SK-N-SH (cell line): ENCODE data around the gene LAMA4. TPM values are rescaled to one million over a fixed set of nuclear protein-coding genes. Genes with fewer than 3 reads are reported as not detected.

Experiments used
- CTCF ChIA-PET: fragments of 300-600, 350-600 bp; formaldehyde crosslinking; extraction: SDS; loops from one replicate; lab custom pipeline; 2021; lab: Yijun Ruan, JAX
- POLR2A ChIA-PET: fragments of 350-600 bp; sonication (Branson Sonifier 250); formaldehyde crosslinking; extraction: SDS; loops from one replicate; lab custom pipeline; 2020; ENCODE audit warnings: antibody characterized with exemption, inconsistent platforms; lab: Yijun Ruan, JAX
- DNase-seq: peaks from one replicate; pipeline ENCODE4 v3.0.0; 2012
- H2AFZ ChIP-seq: fragments of 200-600 bp; sonication (generic); 2 replicates; pipeline ENCODE4 v1.8.1; 2016; ENCODE audit warnings: antibody characterized with exemption, mild to moderate bottlenecking, low read depth
- H3F3A ChIP-seq: fragments of 200-600 bp; sonication (generic); replicated peaks from 2 replicates; pipeline ENCODE3; 2016; ENCODE audit warnings: antibody characterized with exemption, mild to moderate bottlenecking; ENCODE audit not compliant: insufficient read depth
- H3K27ac ChIP-seq, 2 experiments: fragments of 200-500 bp in 1 of 2; fragments of 200-600 bp in 1 of 2; sonication (Bioruptor generic) in 1 of 2; sonication (generic), shearing (Covaris generic) in 1 of 2; 2 replicates each; pipeline versions ENCODE4 v1.5.1 to v1.6.1; 2014 to 2016; ENCODE audit warnings: low read depth in 2 of 2, inconsistent platforms in 1 of 2, low read length in 1 of 2, mild to moderate bottlenecking in 1 of 2, mixed read lengths in 1 of 2
- H3K27me3 ChIP-seq: fragments of 200-600 bp; sonication (generic), shearing (Covaris generic); 2 replicates; pipeline ENCODE4 v1.6.1; 2016; ENCODE audit warnings: mixed run types; ENCODE audit not compliant: insufficient read depth
- H3K36me3 ChIP-seq, 2 experiments: fragments of 200-500 bp in 1 of 2; fragments of 200-600 bp in 1 of 2; sonication (Bioruptor generic) in 1 of 2; sonication (generic) in 1 of 2; replicated peaks in 1 of 2; 2 replicates each; pipeline versions ENCODE3 to v1.5.1; 2014 to 2016; ENCODE audit warnings: low read length in 1 of 2, mild to moderate bottlenecking in 1 of 2; ENCODE audit not compliant: insufficient read depth in 2 of 2, control insufficient read depth in 1 of 2
- H3K4me1 ChIP-seq, 2 experiments: fragments of 200-500 bp in 1 of 2; fragments of 200-600 bp in 1 of 2; sonication (Bioruptor generic) in 1 of 2; sonication (generic), shearing (Covaris generic) in 1 of 2; 2 replicates each; pipeline versions ENCODE4 v1.5.1 to v1.6.1; 2014 to 2016; ENCODE audit warnings: low read depth in 1 of 2, low read length in 1 of 2, mixed run types in 1 of 2; ENCODE audit not compliant: insufficient read depth in 2 of 2, control insufficient read depth in 1 of 2
- H3K4me2 ChIP-seq: fragments of 200-600 bp; sonication (generic), shearing (Covaris generic); 2 replicates; pipeline ENCODE4 v1.6.1; 2017; ENCODE audit warnings: mixed run types
- H3K4me3 ChIP-seq, 2 experiments: fragments of 200-500 bp in 1 of 2; fragments of 200-600 bp in 1 of 2; sonication (Bioruptor generic) in 1 of 2; sonication (generic), shearing (Covaris generic) in 1 of 2; 2 replicates each; pipeline versions ENCODE4 v1.5.1 to v1.8.1; 2014 to 2016; ENCODE audit warnings: low read depth in 2 of 2, inconsistent platforms in 1 of 2, low read length in 1 of 2, mild to moderate bottlenecking in 1 of 2, mixed read lengths in 1 of 2, moderate library complexity in 1 of 2
- H3K79me2 ChIP-seq: fragments of 200-600 bp; sonication (generic); 2 replicates; pipeline ENCODE4 v1.8.1; 2017; ENCODE audit warnings: mild to moderate bottlenecking; ENCODE audit not compliant: insufficient read depth
- H3K9ac ChIP-seq: fragments of 200-600 bp; sonication (generic); 2 replicates; pipeline ENCODE4 v1.6.1; 2017; ENCODE audit warnings: mixed run types
- H3K9me2 ChIP-seq: fragments of 200-600 bp; sonication (generic); 2 replicates; pipeline ENCODE4 v1.6.1; 2017; ENCODE audit warnings: mixed run types
- H3K9me3 ChIP-seq: fragments of 200-600 bp; sonication (generic); 2 replicates; pipeline ENCODE4 v1.6.1; 2017; ENCODE audit warnings: mixed run types, mild to moderate bottlenecking, moderate library complexity
- H4K20me1 ChIP-seq: fragments of 200-600 bp; sonication (generic); 2 replicates; pipeline ENCODE4 v1.6.1; 2017; ENCODE audit warnings: mild to moderate bottlenecking, mixed run types; ENCODE audit not compliant: insufficient read depth
- CTCF ChIP-seq: fragments of 200-600 bp; sonication (generic); IDR thresholded peaks from 2 replicates; pipeline ENCODE4 v1.6.1; 2017; ENCODE audit warnings: antibody characterized with exemption, mild to moderate bottlenecking, moderate library complexity
- ELF1 ChIP-seq: IDR thresholded peaks from 2 replicates; pipeline ENCODE4 v1.4.0; 2012
- EP300 ChIP-seq, 2 experiments: IDR thresholded peaks; 2 replicates each; pipeline versions ENCODE4 v1.4.0 to v1.6.1; 2012; ENCODE audit warnings: borderline replicate concordance in 1 of 2, low read depth in 1 of 2, low read length in 1 of 2
- FOXM1 ChIP-seq: IDR thresholded peaks from 2 replicates; pipeline ENCODE4 v1.4.0; 2012; ENCODE audit warnings: low read depth, mild to moderate bottlenecking
- GABPA ChIP-seq: IDR thresholded peaks from 2 replicates; pipeline ENCODE4 v1.4.0; 2012; ENCODE audit warnings: low read depth, mild to moderate bottlenecking
- MAX ChIP-seq: IDR thresholded peaks from 2 replicates; pipeline ENCODE4 v1.4.0; 2012; ENCODE audit warnings: low read depth
- MEF2A ChIP-seq: IDR thresholded peaks from 2 replicates; pipeline ENCODE4 v1.4.0; 2012; ENCODE audit warnings: low read depth, borderline replicate concordance
- NFIC ChIP-seq: IDR thresholded peaks from 2 replicates; pipeline ENCODE4 v1.4.0; 2012; ENCODE audit warnings: borderline replicate concordance
- POLR2AphosphoS5 ChIP-seq: IDR thresholded peaks from 2 replicates; pipeline ENCODE4 v1.6.1; 2012; ENCODE audit warnings: low read depth, low read length
- RAD21 ChIP-seq: IDR thresholded peaks from 2 replicates; pipeline ENCODE4 v1.6.1; 2012; ENCODE audit warnings: mild to moderate bottlenecking, low read length
- RCOR1 ChIP-seq: fragments of 150-350 bp; IDR thresholded peaks from 2 replicates; pipeline ENCODE4 v1.6.1; 2017; ENCODE audit warnings: antibody characterized with exemption, low read length
- REST ChIP-seq: IDR thresholded peaks from 2 replicates; pipeline ENCODE4 v1.6.1; 2012; ENCODE audit warnings: mild to moderate bottlenecking, low read depth, low read length, moderate library complexity
- RXRA ChIP-seq: IDR thresholded peaks from 2 replicates; pipeline ENCODE4 v1.4.0; 2012; ENCODE audit warnings: low read depth, mild to moderate bottlenecking, borderline replicate concordance
- SIN3A ChIP-seq: IDR thresholded peaks from 2 replicates; pipeline ENCODE4 v1.6.1; 2012; ENCODE audit warnings: low read depth, mild to moderate bottlenecking, low read length, moderate library complexity, borderline replicate concordance
- TCF12 ChIP-seq: IDR thresholded peaks from 2 replicates; pipeline ENCODE4 v1.4.0; 2012
- TEAD4 ChIP-seq: IDR thresholded peaks from 2 replicates; pipeline ENCODE4 v1.4.0; 2012; ENCODE audit warnings: mild to moderate bottlenecking, borderline replicate concordance; ENCODE audit not compliant: insufficient read depth
- YY1 ChIP-seq: IDR thresholded peaks from 2 replicates; pipeline ENCODE4 v1.4.0; 2012; ENCODE audit warnings: low read depth, mild to moderate bottlenecking
- WGBS: methylation state at CpG from one replicate; pipeline ENCODE4 v1.1.6; 2017; ENCODE audit warnings: low lambda C conversion rate; 5-methylcytosine and 5-hydroxymethylcytosine counted together
- polyA plus RNA-seq, 3 experiments: library from polyadenylated mRNA; depleted of rRNA; stranded (reverse); fragments of >200 nt; gene quantifications; 2 replicates each; pipeline ENCODE4 v1.2.3, GENCODE V29; 2012
- TF ChIP-seq, protein P1 (sequence below): fragments of 150-350 bp; IDR thresholded peaks from 2 replicates; pipeline ENCODE4 v1.6.1; 2016; ENCODE audit warnings: mild to moderate bottlenecking, low read depth, low read length
- TF ChIP-seq, protein P2 (sequence below): fragments of 150-350 bp; IDR thresholded peaks from 2 replicates; pipeline ENCODE4 v1.6.1; 2017; ENCODE audit warnings: antibody characterized with exemption, low read length, low read depth, borderline replicate concordance

The LAMA4 gene
- polyA plus RNA-seq, 1 of the 3 experiments (the other 2 are of a cell fraction): 9.4 TPM

DNA sequence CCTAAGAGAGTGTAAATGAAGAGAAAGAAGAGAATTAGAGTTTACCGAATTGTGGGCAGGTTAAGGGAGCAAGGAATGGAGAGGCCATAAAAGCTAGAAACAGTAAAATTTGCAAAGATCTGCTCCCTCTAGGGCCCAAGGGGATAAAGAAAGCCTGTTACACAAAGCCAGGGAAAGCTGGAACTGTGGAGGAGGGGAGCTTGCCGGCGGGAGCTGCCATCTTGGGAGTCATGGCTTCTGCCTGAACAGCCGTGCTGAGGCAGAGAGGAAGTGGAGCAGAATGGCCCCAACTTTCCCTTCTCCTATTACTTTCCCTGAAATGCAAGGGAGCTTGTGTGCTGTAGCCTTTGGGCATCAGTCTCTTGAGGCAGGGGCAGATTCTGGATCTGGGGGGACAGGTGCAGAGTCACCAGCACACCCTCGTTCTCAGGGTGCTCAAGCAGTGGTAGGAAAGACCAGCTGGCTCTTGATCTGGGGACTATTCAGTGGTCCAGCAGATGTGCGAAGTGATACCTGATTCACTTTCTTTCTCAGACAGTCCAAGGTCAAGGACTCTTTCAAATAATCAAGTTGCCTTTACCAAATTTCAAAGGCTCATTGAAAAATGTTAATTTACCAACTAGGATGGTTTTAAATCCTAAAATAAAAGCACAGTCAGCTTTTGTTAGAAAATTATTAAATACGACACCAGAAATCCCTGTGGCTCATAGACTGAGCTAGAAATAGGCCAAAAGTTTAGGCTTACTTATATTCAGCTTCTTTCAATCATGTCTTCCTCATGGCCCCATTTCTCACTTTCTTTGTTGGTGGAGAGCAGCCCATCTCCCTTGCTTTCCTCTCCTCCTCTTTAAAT is 25.7 kb downstream of the LAMA4 start:
- Histone ChIP-seq H3K27me3 (no peaks in the 10 kb centered on the region), H3K27ac (no peak overlapping the region), H3K36me3 (no peaks in the 10 kb centered on the region), H3K4me3 (no peak overlapping the region), H3K79me2 (no peaks in the 10 kb centered on the region), H3K9ac (no peak overlapping the region), H3K9me3 (no peaks in the 10 kb centered on the region), H3K4me1 (peaks cover 30% of the 10 kb centered on the region in 2 experiments), H3F3A (peaks cover 19% of the 10 kb centered on the region), H2AFZ (no peak overlapping the region), H4K20me1 (no peaks in the 10 kb centered on the region), H3K9me2 (no peaks in the 10 kb centered on the region), H3K4me2 (no peak overlapping the region)
- no peak for DNase-seq
- CTCF ChIA-PET: interaction anchor here (0.9 to 1.7 kb wide), 4 partner anchors 9 to 48 kb away, joined by 3 to 8 read pairs (median 3); no protein-coding TSS in a partner anchor
- POLR2A ChIA-PET: no interaction called here
- TF ChIP-seq FOXM1 (no peak), RXRA (no peak), SIN3A (no peak), EP300 (IDR thresholded peaks at IDR 0.05; ENCODE audit: borderline replicate concordance in 1 of 2, low read depth in 1 of 2, low read length in 1 of 2) (no peak), TEAD4 (no peak), RCOR1 (no peak), REST (no peak), ELF1 (no peak), RAD21 (no peak), CTCF (no peak), NFIC (no peak), POLR2AphosphoS5 (no peak), MEF2A (no peak), YY1 (no peak), MAX (no peak), GABPA (no peak), TCF12 (no peak)
- TF ChIP-seq, protein P1, sequence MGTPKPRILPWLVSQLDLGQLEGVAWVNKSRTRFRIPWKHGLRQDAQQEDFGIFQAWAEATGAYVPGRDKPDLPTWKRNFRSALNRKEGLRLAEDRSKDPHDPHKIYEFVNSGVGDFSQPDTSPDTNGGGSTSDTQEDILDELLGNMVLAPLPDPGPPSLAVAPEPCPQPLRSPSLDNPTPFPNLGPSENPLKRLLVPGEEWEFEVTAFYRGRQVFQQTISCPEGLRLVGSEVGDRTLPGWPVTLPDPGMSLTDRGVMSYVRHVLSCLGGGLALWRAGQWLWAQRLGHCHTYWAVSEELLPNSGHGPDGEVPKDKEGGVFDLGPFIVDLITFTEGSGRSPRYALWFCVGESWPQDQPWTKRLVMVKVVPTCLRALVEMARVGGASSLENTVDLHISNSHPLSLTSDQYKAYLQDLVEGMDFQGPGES: no peak
- TF ChIP-seq, protein P2, sequence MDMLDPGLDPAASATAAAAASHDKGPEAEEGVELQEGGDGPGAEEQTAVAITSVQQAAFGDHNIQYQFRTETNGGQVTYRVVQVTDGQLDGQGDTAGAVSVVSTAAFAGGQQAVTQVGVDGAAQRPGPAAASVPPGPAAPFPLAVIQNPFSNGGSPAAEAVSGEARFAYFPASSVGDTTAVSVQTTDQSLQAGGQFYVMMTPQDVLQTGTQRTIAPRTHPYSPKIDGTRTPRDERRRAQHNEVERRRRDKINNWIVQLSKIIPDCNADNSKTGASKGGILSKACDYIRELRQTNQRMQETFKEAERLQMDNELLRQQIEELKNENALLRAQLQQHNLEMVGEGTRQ: no peak
- 91% methylated on average over 7 of the region's 7 CpGs for WGBS
